ENCODE measurements around the gene RASGRP4.
"Not testable (repeated sequence)": the region's sequence is repeated elsewhere in the genome, so short reads cannot be mapped to it uniquely, and the experiment has no call there.

RASGRP4 gene

GRCh38 chr19:38412491-38412890 is 13.5 kb downstream of the RASGRP4 start:
- DNase-seq: no peak

- DNase-seq: not testable (repeated sequence)
Observed at GRCh38 chr19:38411898-38412297, 14.1 kb downstream of the RASGRP4 start.

- DNase-seq: no peak
Observed at GRCh38 chr19:38411041-38411712, 14.8 kb downstream of the RASGRP4 start.

GRCh38 chr19:38410407-38410806 is 15.6 kb downstream of the RASGRP4 start:
- not testable (repeated sequence) for DNase-seq

GRCh38 chr19:38409631-38410133 is 16.3 kb downstream of the RASGRP4 start:
- DNase-seq: no peak

- DNase-seq: no peak
Observed at GRCh38 chr19:38405276-38405675, 20.7 kb downstream of the RASGRP4 start.

GRCh38 chr19:38404858-38405257 is 21.2 kb downstream of the RASGRP4 start:
- DNase-seq: no peak

- DNase-seq: peak; percentile 97
Observed at GRCh38 chr19:38402967-38403674, 22.9 kb downstream of the RASGRP4 start, which contains the start of gene FAM98C. Gene FAM98C (plus strand): TSS chr19:38403093. CDS start chr19:38403154, 61 bp downstream.

- DNase-seq: no peak
Observed at GRCh38 chr19:38402623-38402966, 23.4 kb downstream of the RASGRP4 start.

- DNase-seq: no peak
Observed at GRCh38 chr19:38401148-38401547, 24.9 kb downstream of the RASGRP4 start.

- no peak for DNase-seq
Observed at GRCh38 chr19:38400361-38400760, 25.7 kb downstream of the RASGRP4 start.

GRCh38 chr19:38399537-38399936 is 26.5 kb downstream of the RASGRP4 start:
- DNase-seq: no peak

- no peak for DNase-seq
Observed at GRCh38 chr19:38399081-38399480, 26.9 kb downstream of the RASGRP4 start.

- peak; percentile 55 for DNase-seq
Observed at GRCh38 chr19:38395381-38396114, 30.5 kb downstream of the RASGRP4 start.

GRCh38 chr19:38394488-38394887 is 31.5 kb downstream of the RASGRP4 start:
- DNase-seq: peak; percentile 69

- DNase-seq: no peak
Observed at GRCh38 chr19:38392707-38393308, 33.2 kb downstream of the RASGRP4 start.

GRCh38 chr19:38391911-38392464 is 34.0 kb downstream of the RASGRP4 start:
- no peak for DNase-seq

GRCh38 chr19:38389957-38390924 is 35.8 kb downstream of the RASGRP4 start:
- no peak for DNase-seq

- no peak for DNase-seq
Observed at GRCh38 chr19:38389101-38389925, 36.7 kb downstream of the RASGRP4 start.

- no peak for DNase-seq
Observed at GRCh38 chr19:38388349-38389100, 37.5 kb downstream of the RASGRP4 start, which contains the start of gene SPRED3. Gene SPRED3 (plus strand): TSS chr19:38388697. CDS start chr19:38390303, 1,606 bp downstream.
